Measurements from ENCODE around the gene BNC2. TPM values are rescaled to one million over a fixed set of nuclear protein-coding genes. Genes with fewer than 3 reads are reported as not detected.

Gene BNC2
- total RNA-seq, 1 experiment from 2014 or later = 0.20 TPM

DNA sequence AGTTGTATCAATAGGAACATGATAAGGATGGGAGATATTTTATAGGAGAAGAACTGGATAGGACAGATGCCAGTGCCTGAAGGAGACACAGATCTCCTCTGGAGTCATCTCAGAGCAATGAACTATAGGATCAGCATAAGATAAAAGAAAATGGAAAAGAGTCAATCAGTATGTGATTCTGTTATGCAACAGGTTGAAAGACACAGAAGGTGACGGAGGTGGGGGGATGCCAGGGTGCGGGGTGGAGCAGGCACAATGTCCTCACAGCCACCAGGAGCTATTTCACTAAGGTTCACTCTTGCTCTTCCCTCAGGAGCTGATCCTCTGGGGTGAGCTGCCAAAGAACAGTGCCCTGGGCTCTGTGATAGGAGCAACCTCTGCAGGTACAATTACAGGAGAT lies 179.8 kb downstream of the BNC2 start:
- CTCF ChIA-PET = no interaction called here
- Mint-ChIP-seq H3K9me3 (ENCODE audit: unreplicated experiment) (no peaks in the 10 kb centered on the region), H3K4me1 (ENCODE audit: low read depth, unreplicated experiment) (no peaks in the 10 kb centered on the region), H3K36me3 (ENCODE audit: insufficient read depth, unreplicated experiment) (no peaks in the 10 kb centered on the region), H3K4me3 (ENCODE audit: unreplicated experiment) (no peak overlapping the region), H3K27me3 (ENCODE audit: insufficient read depth, unreplicated experiment) (peaks cover 7% of the 10 kb centered on the region), H3K27ac (ENCODE audit: unreplicated experiment) (no peak overlapping the region)
- H3K9me3 ChIP-seq = no peaks in the 10 kb centered on the region
- TF ChIP-seq, protein P1, sequence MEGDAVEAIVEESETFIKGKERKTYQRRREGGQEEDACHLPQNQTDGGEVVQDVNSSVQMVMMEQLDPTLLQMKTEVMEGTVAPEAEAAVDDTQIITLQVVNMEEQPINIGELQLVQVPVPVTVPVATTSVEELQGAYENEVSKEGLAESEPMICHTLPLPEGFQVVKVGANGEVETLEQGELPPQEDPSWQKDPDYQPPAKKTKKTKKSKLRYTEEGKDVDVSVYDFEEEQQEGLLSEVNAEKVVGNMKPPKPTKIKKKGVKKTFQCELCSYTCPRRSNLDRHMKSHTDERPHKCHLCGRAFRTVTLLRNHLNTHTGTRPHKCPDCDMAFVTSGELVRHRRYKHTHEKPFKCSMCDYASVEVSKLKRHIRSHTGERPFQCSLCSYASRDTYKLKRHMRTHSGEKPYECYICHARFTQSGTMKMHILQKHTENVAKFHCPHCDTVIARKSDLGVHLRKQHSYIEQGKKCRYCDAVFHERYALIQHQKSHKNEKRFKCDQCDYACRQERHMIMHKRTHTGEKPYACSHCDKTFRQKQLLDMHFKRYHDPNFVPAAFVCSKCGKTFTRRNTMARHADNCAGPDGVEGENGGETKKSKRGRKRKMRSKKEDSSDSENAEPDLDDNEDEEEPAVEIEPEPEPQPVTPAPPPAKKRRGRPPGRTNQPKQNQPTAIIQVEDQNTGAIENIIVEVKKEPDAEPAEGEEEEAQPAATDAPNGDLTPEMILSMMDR (IDR thresholded peaks at IDR 0.05; ENCODE audit: insufficient read depth in 1 of 2, low read depth in 1 of 2, low read length in 1 of 2, severe bottlenecking in 1 of 2, unreplicated experiment in 1 of 2) = no peak
- no peaks in the 10 kb centered on the region for H3K4me1 ChIP-seq
- H3K4me3 ChIP-seq (ENCODE audit: low read depth, low read length) = no peak overlapping the region
- BruUV-seq (replicated peaks) = no TSS peak
- POLR2A ChIA-PET = no interaction called here
- no peaks in the 10 kb centered on the region for H3K36me3 ChIP-seq (ENCODE audit: control insufficient read depth, insufficient read depth, low read length)
- no peak for DNase-seq
- no peaks in the 10 kb centered on the region for H3K27me3 ChIP-seq (replicated peaks; ENCODE audit: control insufficient read depth, insufficient read depth, low read length)
- intact Hi-C loops (cut with micrococcal nuclease; ENCODE audit: unreplicated experiment) = no loop called here

DNA sequence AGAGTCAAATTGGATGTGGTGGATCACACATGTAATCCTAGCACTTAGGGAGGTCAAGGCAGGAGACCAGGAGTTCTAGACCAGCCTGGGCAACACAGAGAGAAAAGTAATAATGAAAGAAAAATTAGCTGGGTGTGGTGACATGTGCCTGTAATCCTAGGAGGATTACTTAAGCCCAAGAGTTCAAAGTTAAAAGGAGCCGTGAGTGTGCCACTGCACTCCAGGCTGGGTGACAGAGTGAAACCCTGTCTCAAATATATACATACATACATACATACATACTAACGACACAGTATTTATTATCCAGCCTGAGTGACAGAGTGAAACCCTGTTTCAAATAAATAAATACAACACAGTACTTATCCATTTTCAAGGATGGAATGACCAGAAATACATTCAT lies 180.3 kb downstream of the BNC2 start:
- Mint-ChIP-seq H3K4me3 (ENCODE audit: unreplicated experiment) (no peak overlapping the region), H3K27me3 (ENCODE audit: insufficient read depth, unreplicated experiment) (peaks cover 7% of the 10 kb centered on the region), H3K27ac (ENCODE audit: unreplicated experiment) (no peak overlapping the region), H3K4me1 (ENCODE audit: low read depth, unreplicated experiment) (no peaks in the 10 kb centered on the region), H3K9me3 (ENCODE audit: unreplicated experiment) (no peaks in the 10 kb centered on the region), H3K36me3 (ENCODE audit: insufficient read depth, unreplicated experiment) (no peaks in the 10 kb centered on the region)
- H3K27me3 ChIP-seq (replicated peaks; ENCODE audit: control insufficient read depth, insufficient read depth, low read length) = no peaks in the 10 kb centered on the region
- H3K4me3 ChIP-seq (ENCODE audit: low read depth, low read length) = no peak overlapping the region
- ChIA-PET POLR2A (no interaction called here), CTCF (no interaction called here)
- H3K4me1 ChIP-seq = no peaks in the 10 kb centered on the region
- BruUV-seq (replicated peaks) = no TSS peak
- TF ChIP-seq, protein P1 (IDR thresholded peaks at IDR 0.05; ENCODE audit: insufficient read depth in 1 of 2, low read depth in 1 of 2, low read length in 1 of 2, severe bottlenecking in 1 of 2, unreplicated experiment in 1 of 2) = no peak
- no peaks in the 10 kb centered on the region for H3K36me3 ChIP-seq (ENCODE audit: control insufficient read depth, insufficient read depth, low read length)
- intact Hi-C loops (cut with micrococcal nuclease; ENCODE audit: unreplicated experiment) = no loop called here
- DNase-seq = no peak
- H3K9me3 ChIP-seq = no peaks in the 10 kb centered on the region

DNA sequence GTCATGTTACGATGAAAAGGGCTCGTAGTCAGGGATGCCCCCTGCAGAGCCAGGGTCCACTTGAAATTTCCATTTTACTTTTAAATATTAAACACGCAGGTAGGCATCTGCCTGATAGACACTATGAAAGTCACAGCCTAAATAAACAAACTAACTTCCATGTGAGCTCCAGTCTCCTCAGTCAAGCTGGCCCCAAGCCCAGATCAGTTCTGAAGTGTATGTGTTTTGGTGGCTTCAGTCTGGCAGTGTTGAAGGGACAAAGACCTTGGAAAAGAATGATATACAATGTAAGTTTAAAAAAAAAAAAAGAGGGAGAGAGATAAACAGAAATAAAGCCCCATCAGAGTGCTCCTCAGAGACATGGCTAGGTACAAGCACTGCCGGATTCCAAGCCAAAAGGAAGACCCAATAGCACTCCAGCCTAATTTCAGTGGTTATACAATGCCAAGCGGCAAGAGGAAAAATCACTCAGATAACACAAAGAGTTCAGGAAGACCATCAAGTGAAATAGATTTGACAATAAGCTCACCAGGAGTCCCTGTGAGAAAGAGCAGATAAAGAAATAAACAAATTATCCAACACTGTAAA lies 181.0 kb downstream of the BNC2 start:
- DNase-seq = no peak
- H3K27me3 ChIP-seq (replicated peaks; ENCODE audit: control insufficient read depth, insufficient read depth, low read length) = no peaks in the 10 kb centered on the region
- intact Hi-C loops (cut with micrococcal nuclease; ENCODE audit: unreplicated experiment) = no loop called here

More for the DNA sequence above, 181.0 kb downstream of the BNC2 start:
- ChIA-PET POLR2A (no interaction called here), CTCF (no interaction called here)
- peaks cover 8% of the 10 kb centered on the region for H3K27me3 Mint-ChIP-seq (ENCODE audit: insufficient read depth, unreplicated experiment)
- Histone ChIP-seq H3K36me3 (ENCODE audit: control insufficient read depth, insufficient read depth, low read length) (no peaks in the 10 kb centered on the region), H3K4me1 (no peaks in the 10 kb centered on the region), H3K9me3 (no peaks in the 10 kb centered on the region), H3K4me3 (ENCODE audit: low read depth, low read length) (no peak overlapping the region)
- no peaks in the 10 kb centered on the region for H3K36me3 Mint-ChIP-seq (ENCODE audit: insufficient read depth, unreplicated experiment)
- no peaks in the 10 kb centered on the region for H3K4me1 Mint-ChIP-seq (ENCODE audit: low read depth, unreplicated experiment)
- no peak overlapping the region for H3K27ac Mint-ChIP-seq (ENCODE audit: unreplicated experiment)
- H3K4me3 Mint-ChIP-seq (ENCODE audit: unreplicated experiment) = no peak overlapping the region
- BruUV-seq (replicated peaks) = no TSS peak
- H3K9me3 Mint-ChIP-seq (ENCODE audit: unreplicated experiment) = no peaks in the 10 kb centered on the region
- TF ChIP-seq, protein P1 (IDR thresholded peaks at IDR 0.05; ENCODE audit: insufficient read depth in 1 of 2, low read depth in 1 of 2, low read length in 1 of 2, severe bottlenecking in 1 of 2, unreplicated experiment in 1 of 2) = no peak

Measured in Caco-2 (cell line).